ENCODE results near the gene SDK2.
"Not testable (repeated sequence)": the region's sequence is repeated elsewhere in the genome, so short reads cannot be mapped to it uniquely, and the experiment has no call there.

The SDK2 gene

DNA sequence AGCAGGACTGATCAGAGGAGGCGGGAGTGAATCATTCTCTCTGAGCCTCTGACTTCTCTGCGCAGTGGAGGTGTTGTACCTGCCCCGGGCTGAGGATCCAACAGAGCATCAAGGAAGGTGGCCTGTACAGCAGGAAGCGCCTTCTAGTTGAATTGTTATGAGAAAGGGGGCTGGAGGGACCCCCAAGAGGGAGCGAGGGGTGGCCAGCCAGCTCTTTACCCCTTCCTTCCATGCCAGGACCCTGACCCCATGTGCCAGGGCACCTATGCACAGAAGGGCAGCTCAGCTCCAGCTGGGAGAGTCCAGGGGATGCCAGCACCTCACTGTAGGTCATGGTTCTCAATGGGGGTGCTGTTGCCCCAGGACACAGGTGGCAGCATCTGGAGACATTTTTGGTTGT, 149.3 kb downstream of the SDK2 start:
- FAIRE-seq = no peak
- no peak for DNase-seq (ENCODE audit: insufficient read length, low spot score)

DNA sequence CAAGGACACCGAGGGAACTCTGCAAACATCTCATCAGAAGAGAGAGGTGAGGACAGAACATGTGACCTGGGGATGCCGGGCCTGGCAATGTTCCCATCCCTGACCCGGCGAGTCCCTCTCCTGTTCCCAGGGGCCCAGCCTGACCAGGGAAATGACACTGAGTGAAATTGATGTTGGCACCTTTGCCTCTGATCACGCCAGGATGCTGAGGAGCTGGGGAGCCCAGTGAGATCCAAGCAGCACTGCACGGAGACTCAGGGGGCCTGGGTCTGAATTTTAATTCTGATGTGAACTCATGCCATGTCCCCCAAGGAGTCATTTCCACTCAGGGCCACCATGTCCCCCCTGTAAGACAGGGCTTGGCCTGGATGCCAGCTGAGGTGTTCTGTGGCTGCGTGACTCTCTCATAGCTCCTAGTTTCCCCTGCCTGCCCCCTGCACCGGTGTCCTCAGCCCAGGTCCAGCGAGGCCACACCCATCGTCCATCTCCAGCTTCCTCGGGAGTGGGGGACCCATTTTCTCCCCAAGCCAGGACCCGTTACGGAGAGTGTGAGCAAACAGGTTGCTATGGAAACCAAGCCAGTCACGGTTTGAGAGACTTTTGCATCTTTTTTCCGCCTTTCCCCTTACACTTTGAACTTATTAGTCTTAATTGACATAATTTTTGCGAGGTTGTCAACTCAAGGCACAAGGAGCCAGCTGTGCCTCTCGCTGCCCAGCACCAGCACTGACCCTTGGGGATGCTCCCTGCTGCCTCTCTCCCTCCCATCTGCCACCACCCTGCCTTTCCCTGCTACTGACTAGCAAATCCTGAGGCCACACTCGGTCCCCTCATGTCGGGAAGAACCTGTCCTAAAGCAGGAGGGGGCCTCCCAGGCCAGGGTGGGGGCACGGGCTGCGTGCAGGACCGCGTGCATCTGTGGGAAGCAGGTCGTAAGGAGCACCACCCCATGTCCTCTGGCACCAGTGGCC, 150.0 kb downstream of the SDK2 start:
- no peak for FAIRE-seq

DNA sequence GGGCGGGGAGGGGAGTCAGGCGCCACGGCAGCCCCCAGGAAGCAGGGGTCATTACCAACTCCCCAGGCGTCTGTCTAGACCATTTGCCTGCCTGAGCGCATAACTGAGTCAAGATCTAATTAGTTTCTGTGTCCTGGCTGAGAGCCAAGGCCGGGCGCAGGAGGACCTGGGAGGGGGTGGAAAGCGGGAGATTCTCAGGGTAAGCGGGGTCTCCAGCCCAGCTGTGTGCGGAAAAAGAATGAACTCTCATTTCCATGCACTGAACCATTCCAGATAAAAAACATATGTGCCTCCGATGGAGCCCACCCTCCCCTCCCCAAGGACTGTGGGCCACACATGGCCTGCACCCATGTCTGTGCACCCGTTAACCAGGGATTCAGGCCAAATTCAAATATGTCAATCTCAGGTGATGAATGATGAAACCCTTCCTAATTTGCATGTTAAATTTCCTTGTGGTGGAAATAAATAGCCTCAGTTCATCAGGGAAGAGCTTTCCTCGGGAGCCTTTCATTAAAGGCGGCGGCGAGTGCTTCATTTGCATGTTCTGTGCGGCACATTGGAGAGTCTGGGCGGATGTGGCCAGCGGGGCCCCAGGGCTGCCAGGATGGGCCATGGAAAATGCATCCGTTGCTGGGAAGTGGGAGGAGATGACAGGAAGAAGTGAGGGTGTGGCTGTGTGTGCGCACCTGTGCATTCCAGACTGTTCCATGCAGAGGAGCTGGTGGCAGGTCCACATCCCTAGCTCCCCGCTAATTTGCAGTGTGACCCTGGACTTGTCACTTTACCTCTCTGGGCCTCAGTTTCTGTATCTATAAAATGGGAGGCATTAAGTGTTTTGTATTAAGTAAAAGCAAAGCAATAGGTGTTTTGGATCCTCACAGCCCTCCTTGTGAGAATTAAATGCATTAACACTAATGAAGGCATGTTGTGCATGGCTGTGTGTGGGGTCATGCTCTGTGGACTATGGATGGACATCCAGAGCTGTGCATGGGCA, 151.1 kb downstream of the SDK2 start:
- FAIRE-seq = no peak
- DNase-seq (ENCODE audit: insufficient read length, low spot score) = no peak

More for the DNA sequence above, 150.0 kb downstream of the SDK2 start:
- no peak for DNase-seq (ENCODE audit: insufficient read length, low spot score)

DNA sequence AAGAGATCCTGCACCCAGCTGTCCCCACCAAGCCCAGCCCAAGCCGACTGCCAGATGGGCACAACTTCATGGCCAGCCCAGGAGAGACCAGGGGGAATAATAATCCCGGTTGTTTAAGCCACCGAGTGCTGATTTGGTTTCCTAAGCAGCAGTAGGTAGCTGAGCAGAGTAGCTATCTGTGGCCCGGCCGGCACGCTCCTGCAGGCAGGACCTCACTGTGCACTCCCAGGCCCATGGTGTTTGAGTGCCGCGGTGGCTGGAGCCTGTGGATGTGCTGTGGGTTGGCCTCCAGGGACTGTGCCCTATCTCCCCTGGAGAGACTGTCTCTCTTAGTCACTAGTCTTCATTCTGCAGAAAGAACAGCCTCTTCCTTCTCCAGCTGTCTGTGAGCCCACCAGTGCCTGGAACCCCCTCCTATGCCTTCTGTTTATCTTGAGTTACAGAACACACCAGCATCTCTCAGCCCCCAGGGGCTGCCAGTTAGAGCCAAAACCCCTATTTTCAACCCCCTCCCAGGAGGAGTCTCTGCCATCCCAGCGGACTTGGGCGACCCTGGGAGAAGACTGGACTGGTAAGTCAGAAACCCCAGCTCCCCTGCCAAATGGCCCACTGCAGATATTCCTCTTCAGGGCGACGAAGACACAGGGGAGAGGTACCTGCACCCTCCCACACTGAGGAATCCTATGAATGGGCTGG, 152.0 kb downstream of the SDK2 start:
- DNase-seq (ENCODE audit: insufficient read length, low spot score) (no peak), FAIRE-seq (no peak)

- no peak for FAIRE-seq
- no peak for DNase-seq (ENCODE audit: insufficient read length, low spot score)
These were observed 152.6 kb downstream of the SDK2 start for GRCh38 chr17:73491648-73492047.

DNA sequence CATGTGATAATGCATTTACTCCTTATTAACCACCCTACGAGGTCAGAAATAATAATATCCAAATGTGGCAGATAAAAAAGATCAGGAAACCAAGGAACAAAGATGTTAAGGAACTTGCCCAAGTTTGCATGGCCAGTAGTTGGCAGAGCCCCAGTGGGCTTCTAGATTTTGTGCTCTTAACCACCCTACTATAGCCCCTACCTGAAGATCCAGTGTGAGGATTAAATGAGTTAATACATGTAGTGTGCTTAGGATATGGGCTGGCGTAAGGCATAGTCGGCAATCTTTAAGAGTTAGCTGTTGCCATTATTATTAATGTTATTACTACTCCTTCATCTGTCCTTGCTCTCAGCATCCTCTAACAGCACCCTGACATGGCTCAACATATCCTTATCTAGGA, 153.4 kb downstream of the SDK2 start:
- FAIRE-seq (no peak), DNase-seq (ENCODE audit: insufficient read length, low spot score) (no peak)

DNA sequence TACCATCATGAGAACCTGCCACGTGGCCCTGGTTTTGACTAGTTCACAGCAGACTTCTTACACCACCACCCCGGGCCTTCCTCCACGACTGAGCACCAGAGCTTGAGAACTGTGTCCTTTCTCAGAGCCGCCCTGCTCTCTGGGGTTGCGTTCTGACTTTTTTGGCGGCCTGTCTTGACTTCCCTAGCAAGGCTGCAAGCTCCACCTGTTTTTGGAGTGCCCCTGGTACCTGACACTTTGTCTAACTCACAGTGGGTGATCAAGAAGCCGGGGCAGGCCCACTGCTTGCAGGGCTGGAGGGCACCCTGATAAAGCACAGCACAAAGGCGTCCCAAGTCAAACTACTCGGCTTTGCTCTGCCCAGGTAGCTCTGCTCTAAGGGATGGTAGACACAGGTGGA, 154.3 kb downstream of the SDK2 start:
- no peak for FAIRE-seq

DNA sequence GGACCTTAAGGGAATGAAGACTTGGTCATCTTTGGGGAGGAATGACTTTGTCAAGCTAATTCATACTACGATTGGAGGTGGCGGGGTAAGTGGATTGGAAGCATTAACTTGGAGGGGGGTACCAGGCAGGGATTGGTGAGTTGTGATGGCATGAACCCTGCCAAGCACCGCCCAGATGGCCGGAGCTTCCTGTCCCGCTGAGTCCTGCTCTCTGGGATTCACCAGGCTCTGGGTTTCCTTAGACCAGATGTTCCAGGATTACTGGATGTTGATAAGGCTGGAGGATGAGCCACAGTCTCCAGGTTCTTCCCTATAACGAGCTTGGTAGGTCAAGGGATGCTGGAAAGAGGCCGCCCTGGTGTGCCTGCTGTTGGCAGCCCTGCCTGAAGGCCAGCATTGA, 154.9 kb downstream of the SDK2 start:
- FAIRE-seq (no peak), DNase-seq (ENCODE audit: insufficient read length, low spot score) (no peak)

More for the DNA sequence above, 154.3 kb downstream of the SDK2 start:
- no peak for DNase-seq (ENCODE audit: insufficient read length, low spot score)

GRCh38 chr17:73485130-73485529, 159.1 kb downstream of the SDK2 start:
- no peak for DNase-seq (ENCODE audit: insufficient read length, low spot score)
- no peak for FAIRE-seq

DNA sequence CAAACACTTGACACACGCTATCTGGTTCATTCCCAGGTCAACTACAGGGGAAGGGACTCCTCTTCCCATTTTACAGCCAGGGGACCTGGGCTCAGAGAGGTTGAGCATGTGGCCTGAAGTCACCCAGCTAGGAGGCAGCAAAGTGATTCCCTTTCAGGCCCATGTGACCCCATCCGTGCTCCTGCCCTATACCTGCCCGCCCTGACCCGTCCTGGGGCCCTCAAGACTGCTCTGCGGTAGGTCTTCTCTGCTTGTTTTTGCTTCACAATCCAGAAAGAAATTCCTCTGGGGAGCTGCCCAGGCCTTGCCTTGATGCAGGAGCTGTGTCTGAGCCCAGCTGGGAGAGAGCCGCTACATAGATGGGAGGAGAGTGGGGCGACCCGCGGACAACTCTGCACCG, 161.4 kb downstream of the SDK2 start:
- DNase-seq (ENCODE audit: insufficient read length, low spot score) (no peak), FAIRE-seq (no peak)

GRCh38 chr17:73482251-73482716, 162.0 kb downstream of the SDK2 start:
- FAIRE-seq (no peak), DNase-seq (ENCODE audit: insufficient read length, low spot score) (no peak)

GRCh38 chr17:73481676-73482075, 162.6 kb downstream of the SDK2 start:
- FAIRE-seq = no peak
- DNase-seq (ENCODE audit: insufficient read length, low spot score) = no peak

GRCh38 chr17:73480740-73481139, 163.5 kb downstream of the SDK2 start:
- FAIRE-seq (no peak), DNase-seq (ENCODE audit: insufficient read length, low spot score) (no peak)

- DNase-seq (ENCODE audit: insufficient read length, low spot score) (no peak), FAIRE-seq (no peak)
These were observed 165.3 kb downstream of the SDK2 start for GRCh38 chr17:73478768-73479424.

DNA sequence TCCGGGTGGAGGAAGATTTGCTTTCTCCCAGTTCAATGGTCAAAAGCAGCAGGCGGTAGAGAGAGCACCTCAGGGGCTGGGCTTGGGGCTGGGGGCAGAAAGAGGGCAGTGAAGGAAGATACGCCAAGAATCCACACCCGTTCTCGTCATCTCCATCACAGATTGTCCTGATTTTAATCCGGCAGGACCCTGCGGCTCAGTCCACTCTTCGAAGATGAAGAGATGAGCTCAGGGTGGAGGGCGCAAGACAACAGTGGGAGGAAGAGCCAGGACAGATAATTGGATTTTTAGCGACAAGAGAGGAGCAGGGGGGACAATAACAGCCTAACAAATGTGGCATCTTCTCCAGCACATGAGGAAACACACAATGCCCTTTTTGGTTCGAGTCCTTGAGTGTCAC, 165.9 kb downstream of the SDK2 start:
- no peak for DNase-seq (ENCODE audit: insufficient read length, low spot score)
- no peak for FAIRE-seq

DNA sequence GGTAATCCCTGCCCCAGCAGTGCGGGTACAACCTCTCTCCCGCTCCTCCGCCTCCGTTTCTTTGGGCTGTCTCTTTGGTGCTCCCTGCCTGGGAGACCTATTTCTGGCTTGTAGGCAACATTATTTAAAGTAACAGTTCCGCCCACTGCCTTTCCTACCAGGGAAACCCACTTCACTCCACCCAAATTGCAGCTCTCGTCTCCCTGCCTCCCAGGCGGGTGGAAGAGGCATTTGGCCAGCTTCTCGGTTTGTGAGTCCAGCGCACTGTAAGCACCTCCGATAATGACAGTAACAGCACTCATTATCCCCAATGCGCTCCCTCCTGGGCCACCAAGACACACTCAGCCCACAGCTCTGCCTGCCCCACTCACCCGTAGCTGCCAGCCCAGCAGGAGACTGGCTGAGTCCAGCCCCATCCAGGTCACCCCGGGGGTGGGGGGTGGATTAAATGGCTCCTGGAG, 167.3 kb downstream of the SDK2 start:
- DNase-seq (ENCODE audit: insufficient read length, low spot score) (no peak), FAIRE-seq (no peak)

- DNase-seq (ENCODE audit: insufficient read length, low spot score) = no peak
- FAIRE-seq = no peak
These were observed 169.8 kb downstream of the SDK2 start for GRCh38 chr17:73474370-73474988.

- not testable (repeated sequence) for DNase-seq (ENCODE audit: insufficient read length, low spot score); FAIRE-seq
These were observed 171.5 kb downstream of the SDK2 start for GRCh38 chr17:73472715-73473114.

- DNase-seq (ENCODE audit: insufficient read length, low spot score) = no peak
- FAIRE-seq = no peak
These were observed 172.3 kb downstream of the SDK2 start for GRCh38 chr17:73471924-73472323.
